GM19240 (cell line): ENCODE results near the gene CDH22.

ENCODE experiments used
- DNase-seq: peaks from one replicate; pipeline ENCODE4 v3.0.0; 2011; ENCODE audit warnings: low spot score; ENCODE audit not compliant: insufficient read length

CDH22 gene

GRCh38 chr20:46308258-46309157, at the start of gene CDH22:
Gene CDH22, minus strand, starts transcription at chr20:46308498. Its CDS starts 57,204 bp downstream, at chr20:46251294.
- peak; percentile 47 for DNase-seq

GRCh38 chr20:46357030-46357514, 48.8 kb upstream of the CDH22 start:
- no peak for DNase-seq

GRCh38 chr20:46356195-46357029, 48.1 kb upstream of the CDH22 start:
- DNase-seq, result no peak

- no peak for DNase-seq
Observed at GRCh38 chr20:46355778-46356177, 47.5 kb upstream of the CDH22 start.

DNA sequence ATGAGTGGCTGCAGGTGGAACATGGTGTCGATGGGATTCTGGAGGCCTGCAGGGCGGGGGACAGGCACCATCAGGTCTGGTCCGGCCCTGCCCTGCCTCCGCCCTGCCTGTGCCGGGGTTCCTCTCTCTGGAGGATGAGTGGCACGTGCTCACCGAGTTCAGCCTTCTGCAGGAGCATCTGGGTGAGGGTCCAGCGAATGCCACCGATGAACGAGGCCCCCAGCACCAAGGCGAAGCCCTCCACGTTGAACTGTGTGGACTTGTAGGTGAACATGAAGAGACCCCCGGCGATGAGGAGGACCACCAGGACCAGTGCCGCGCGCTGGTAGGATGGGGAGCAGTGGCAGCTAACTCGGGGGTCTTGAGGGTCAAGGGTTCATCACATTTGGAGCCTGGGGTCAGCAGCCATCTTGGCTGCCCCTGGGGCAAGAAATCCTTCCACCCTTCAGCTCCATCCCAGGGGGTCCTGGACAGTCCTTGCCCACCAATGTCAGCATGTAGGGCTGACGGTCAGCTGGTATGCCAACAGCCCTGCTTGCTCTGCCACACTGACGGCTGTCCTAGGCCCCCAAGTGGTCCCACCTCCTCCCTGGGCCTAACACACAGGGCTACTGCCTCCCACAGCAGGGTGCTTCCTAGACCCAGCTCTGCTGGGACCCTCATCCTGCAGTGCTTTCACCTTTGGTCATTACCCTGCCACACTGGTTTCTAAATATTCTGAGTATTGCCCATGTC, 46.8 kb upstream of the CDH22 start:
- DNase-seq, result no peak

DNA sequence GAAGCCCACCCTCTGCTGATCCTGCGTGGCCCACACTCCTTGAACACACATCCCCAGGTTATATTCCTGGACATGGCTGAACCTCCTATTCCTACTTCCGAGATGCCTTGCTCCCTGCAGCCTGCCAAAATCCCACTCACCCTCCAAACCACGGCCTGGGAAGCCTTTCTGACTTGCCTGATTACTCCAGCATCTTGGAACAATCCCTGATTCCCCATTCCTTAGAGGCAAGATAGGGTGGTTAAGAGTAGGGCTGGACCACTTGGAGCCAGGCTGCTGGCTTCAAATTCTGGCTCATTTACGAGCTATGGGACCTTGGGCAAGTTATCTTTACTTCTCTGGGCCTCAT, 45.9 kb upstream of the CDH22 start:
- no peak for DNase-seq

DNA sequence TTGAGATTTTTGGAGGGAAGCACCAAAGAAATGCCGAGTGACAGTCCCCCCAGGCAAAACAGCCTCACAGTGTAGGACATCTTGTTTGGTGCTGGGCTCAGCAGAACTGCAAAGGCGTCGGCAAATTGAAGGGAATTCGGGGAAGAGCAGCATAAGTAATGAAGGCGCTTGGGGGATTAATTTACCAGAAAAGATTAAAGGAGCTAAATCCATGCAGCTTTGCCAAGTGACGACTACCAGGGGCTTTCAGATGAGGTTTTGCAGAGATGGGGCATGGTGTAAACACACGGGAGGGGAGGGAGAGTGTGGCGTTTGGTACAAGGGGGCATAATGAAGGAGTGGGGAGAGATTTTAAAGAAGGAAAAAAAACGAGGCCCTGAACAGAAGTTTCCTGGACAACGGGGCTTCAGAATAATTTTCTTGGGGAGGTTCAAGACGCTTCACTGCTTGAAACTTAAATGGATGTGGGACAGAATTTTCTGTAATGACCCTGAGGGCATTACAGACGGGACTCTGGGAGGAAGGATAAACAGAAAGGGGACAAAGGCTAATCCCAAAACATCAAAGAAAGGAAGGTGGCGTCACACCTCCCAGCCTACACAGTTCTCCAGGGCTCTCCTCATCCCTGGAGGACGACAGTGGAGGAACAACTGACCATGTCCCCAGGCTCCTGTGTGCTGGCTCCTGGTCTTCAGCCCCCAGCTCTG, 45.4 kb upstream of the CDH22 start:
- no peak for DNase-seq

DNA sequence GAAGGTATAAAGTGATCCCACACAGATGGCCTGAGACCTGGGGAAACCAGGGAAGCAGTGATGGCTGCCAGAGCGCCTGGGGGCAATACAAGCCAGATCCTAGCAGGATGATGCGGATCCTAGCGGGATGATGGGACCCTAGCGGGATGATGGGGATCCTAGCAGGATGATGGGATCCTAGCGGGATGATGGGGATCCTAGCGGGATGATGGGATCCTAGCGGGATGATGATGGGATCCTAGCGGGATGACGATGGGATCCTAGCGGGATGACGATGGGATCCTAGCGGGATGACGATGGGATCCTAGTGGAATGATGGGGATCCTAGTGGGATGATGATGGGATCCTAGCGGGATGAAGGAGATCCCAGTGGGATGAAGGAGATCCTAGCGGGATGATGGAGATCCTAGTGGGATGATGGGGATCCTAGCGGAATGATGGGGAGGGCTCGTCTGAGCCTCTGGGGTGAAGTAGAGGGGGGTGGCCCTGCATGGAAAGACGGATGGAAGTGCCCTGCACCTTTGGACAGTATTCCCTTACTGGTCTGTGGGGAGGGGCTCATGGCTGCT, 44.2 kb upstream of the CDH22 start:
- no peak for DNase-seq

- DNase-seq, result no peak
Observed at GRCh38 chr20:46351357-46352058, 43.2 kb upstream of the CDH22 start.

GRCh38 chr20:46350986-46351267, 42.6 kb upstream of the CDH22 start:
- no peak for DNase-seq

DNA sequence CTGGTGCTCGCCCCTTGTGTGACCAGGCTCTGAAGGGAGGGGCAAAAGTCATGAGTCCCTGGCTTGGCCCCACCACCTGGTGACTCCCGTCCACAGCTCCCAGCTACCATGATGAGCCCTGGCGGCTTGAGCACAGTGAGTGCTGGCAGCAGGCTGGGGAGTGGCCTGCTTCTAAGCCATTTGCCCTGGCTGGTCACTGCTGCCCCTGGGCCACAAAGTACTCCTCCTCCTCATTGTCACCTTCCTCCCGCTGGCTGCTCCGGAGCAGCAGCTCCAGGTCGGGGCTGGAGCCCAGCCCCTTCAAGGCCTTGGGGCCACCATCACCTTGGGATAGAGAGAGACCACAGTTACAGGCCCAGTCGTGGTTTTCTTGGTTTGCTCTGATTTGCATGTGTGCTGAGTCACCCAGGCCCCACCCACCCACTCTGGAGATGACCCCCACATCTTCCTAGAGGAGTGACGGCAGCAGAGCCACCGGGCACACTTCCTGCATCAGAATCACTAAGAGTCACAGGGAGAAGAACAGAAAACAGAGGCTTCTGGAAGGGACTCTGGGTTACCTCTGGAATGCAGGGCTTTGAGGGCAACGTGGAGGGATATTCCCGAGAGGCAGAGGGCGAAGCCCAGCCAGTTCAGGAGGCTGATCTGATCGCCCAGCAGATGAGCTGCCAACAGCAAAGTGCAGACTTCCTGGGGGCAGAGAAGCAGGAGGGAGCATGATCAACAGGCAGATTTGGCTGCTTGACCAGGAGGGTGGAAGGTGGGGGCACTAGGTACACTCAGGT, 42.1 kb upstream of the CDH22 start:
- DNase-seq, result peak; percentile 75

- no peak for DNase-seq
Observed at GRCh38 chr20:46349742-46350056, 41.4 kb upstream of the CDH22 start.

GRCh38 chr20:46349035-46349741, 40.9 kb upstream of the CDH22 start:
- peak; percentile 48 for DNase-seq

GRCh38 chr20:46347841-46348803, 39.8 kb upstream of the CDH22 start:
- DNase-seq, result no peak

- no peak for DNase-seq
Observed at GRCh38 chr20:46346770-46347169, 38.5 kb upstream of the CDH22 start.

DNA sequence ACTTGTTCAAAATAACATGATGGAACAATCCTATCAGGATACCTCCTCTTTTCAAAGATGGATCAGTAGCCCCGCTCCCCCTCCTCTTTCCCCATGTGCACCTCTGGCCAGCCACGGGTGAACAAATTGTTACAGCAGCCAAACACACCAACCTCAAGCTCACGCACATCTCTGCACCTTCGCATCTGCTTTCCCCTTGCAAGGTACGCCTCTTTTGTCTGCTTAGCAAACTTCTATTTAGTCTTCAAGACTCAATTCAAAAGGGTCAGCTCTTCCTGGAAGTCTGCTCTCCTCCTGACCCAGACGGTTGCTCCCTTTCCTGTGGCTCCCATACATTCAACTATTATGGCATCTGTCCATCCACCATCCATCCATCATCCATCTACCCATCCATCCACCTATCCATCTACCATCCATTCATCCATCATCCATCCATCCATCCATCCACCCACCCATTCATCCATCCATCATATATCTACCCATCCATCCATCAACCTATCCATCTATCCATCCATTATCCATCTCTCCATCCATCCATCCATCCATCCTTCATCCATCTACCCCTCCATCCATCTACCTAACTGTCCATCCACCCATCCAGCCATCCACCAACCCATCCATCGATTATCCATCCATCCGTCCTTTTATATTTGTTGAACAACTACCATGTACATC, 36.3 kb upstream of the CDH22 start:
- DNase-seq, result no peak

DNA sequence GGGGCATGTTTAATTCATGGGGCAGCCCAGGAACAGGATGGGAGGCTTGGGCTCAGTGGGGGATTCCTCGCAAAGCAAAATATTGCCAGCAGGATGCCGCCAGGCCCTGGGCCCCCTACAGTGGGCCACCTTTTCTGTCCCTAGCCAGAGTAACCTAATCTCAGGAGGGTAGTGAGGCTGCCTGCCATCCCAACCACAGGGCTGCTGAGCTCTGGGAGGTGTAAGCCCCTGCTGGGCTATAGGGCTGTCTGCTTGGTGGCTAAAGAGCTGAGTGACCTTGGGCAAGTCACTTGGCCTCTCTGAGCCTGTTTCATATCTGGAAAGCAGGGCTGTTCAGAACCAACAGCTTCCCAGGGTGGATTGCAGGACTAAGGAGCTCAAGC, 35.7 kb upstream of the CDH22 start:
- DNase-seq, result no peak
